ENCODE data around the gene NCAN.

Gene NCAN

DNA sequence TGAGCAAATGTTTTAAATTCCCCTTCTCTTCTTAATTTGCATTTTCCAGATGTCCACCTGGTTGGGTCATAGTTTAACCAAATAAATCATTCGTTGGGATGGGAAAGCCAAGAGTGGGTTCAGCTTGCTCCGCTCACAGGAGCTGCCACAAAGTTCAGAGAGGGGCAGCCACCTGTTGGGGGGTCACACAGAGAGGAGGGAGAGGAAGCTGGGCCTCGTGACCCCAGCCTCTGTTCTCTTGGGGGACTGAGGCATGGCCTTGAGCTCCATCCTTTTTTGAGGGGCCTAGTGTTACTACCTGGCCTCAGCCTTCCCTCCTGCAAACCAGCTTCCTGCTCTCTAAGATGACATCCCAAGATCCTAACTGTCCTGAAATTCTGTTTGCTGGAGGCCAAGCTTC, 44.1 kb upstream of the NCAN start:
- no peak for DNase-seq (ENCODE audit: low read depth in 1 of 2, low spot score in 1 of 2)
- Histone ChIP-seq H3K27me3 (ENCODE audit: insufficient read depth, poor library complexity, severe bottlenecking) (no peaks in the 10 kb centered on the region), H3K4me3 (replicated peaks; ENCODE audit: insufficient read depth, low read length) (no peak overlapping the region), H3K27ac (replicated peaks) (no peak overlapping the region)
- no peak for TF ChIP-seq POLR2AphosphoS5 (IDR thresholded peaks at IDR 0.05; ENCODE audit: low read depth)
- TF ChIP-seq REST (IDR thresholded peaks at IDR 0.05; ENCODE audit: insufficient replicate concordance, low read depth) = no peak
- TF ChIP-seq GABPA (IDR thresholded peaks at IDR 0.05; ENCODE audit: low read depth) = no peak
- no peak for TF ChIP-seq SPI1 (IDR thresholded peaks at IDR 0.05; ENCODE audit: borderline replicate concordance, low read depth)
- TF ChIP-seq CTCF (IDR thresholded peaks at IDR 0.05; ENCODE audit: insufficient read depth, low read length) = no peak

GRCh38 chr19:19169236-19170052, 42.3 kb upstream of the NCAN start:
- Histone ChIP-seq H3K27me3 (ENCODE audit: insufficient read depth, poor library complexity, severe bottlenecking) (no peaks in the 10 kb centered on the region), H3K4me3 (replicated peaks; ENCODE audit: insufficient read depth, low read length) (no peak overlapping the region), H3K27ac (replicated peaks) (no peak overlapping the region)
- no peak for DNase-seq (ENCODE audit: low read depth in 1 of 2, low spot score in 1 of 2)
- TF ChIP-seq POLR2AphosphoS5 (IDR thresholded peaks at IDR 0.05; ENCODE audit: low read depth) (no peak), CTCF (IDR thresholded peaks at IDR 0.05; ENCODE audit: insufficient read depth, low read length) (no peak), SPI1 (IDR thresholded peaks at IDR 0.05; ENCODE audit: borderline replicate concordance, low read depth) (no peak), REST (IDR thresholded peaks at IDR 0.05; ENCODE audit: insufficient replicate concordance, low read depth) (no peak), GABPA (IDR thresholded peaks at IDR 0.05; ENCODE audit: low read depth) (no peak)

GRCh38 chr19:19170053-19170872, 41.5 kb upstream of the NCAN start, which contains the start of gene MEF2B:
TSS of gene MEF2B (minus strand) at chr19:19170263. CDS start at chr19:19150735, 19,528 bp downstream.
- Histone ChIP-seq H3K27ac (replicated peaks) (peak within 1 kb of the TSS; percentile 50), H3K27me3 (ENCODE audit: insufficient read depth, poor library complexity, severe bottlenecking) (no peaks in the 10 kb centered on the region), H3K4me3 (replicated peaks; ENCODE audit: insufficient read depth, low read length) (no peak within 1 kb of the TSS)
- DNase-seq (ENCODE audit: low read depth in 1 of 2, low spot score in 1 of 2) = no peak
- no peak for TF ChIP-seq REST (IDR thresholded peaks at IDR 0.05; ENCODE audit: insufficient replicate concordance, low read depth)

Measured in HL-60 (cell line).